ENCODE measurements around the gene MRRF.
A peak's percentile ranks its signal among the peaks of the same experiment; 100 is the strongest.

Gene MRRF

GRCh38 chr9:122246666-122247065 lies 18.0 kb upstream of the MRRF start:
- TF ChIP-seq GATA2 (IDR thresholded peaks at IDR 0.05; ENCODE audit: low read depth, low read length) (no peak), GATA3 (IDR thresholded peaks at IDR 0.05; ENCODE audit: low read depth, low read length) (no peak)

- no peak for TF ChIP-seq GATA2 (IDR thresholded peaks at IDR 0.05; ENCODE audit: low read depth, low read length)
- no peak for TF ChIP-seq GATA3 (IDR thresholded peaks at IDR 0.05; ENCODE audit: low read depth, low read length)
Measured at GRCh38 chr9:122248448-122248865, 16.2 kb upstream of the MRRF start.

- TF ChIP-seq GATA3 (IDR thresholded peaks at IDR 0.05; ENCODE audit: low read depth, low read length) (no peak), GATA2 (IDR thresholded peaks at IDR 0.05; ENCODE audit: low read depth, low read length) (no peak)
Measured at GRCh38 chr9:122251351-122251750, 13.3 kb upstream of the MRRF start.

GRCh38 chr9:122252796-122253195 lies 11.9 kb upstream of the MRRF start:
- TF ChIP-seq GATA3 (IDR thresholded peaks at IDR 0.05; ENCODE audit: low read depth, low read length) (no peak), GATA2 (IDR thresholded peaks at IDR 0.05; ENCODE audit: low read depth, low read length) (no peak)

GRCh38 chr9:122254761-122255160 lies 9.9 kb upstream of the MRRF start:
- TF ChIP-seq GATA3 (IDR thresholded peaks at IDR 0.05; ENCODE audit: low read depth, low read length) (no peak), GATA2 (IDR thresholded peaks at IDR 0.05; ENCODE audit: low read depth, low read length) (no peak)

GRCh38 chr9:122256206-122256605 lies 8.5 kb upstream of the MRRF start:
- TF ChIP-seq GATA2 (IDR thresholded peaks at IDR 0.05; ENCODE audit: low read depth, low read length): no peak
- no peak for TF ChIP-seq GATA3 (IDR thresholded peaks at IDR 0.05; ENCODE audit: low read depth, low read length)

GRCh38 chr9:122258886-122259415 lies 5.7 kb upstream of the MRRF start:
- no peak for TF ChIP-seq GATA2 (IDR thresholded peaks at IDR 0.05; ENCODE audit: low read depth, low read length)
- no peak for TF ChIP-seq GATA3 (IDR thresholded peaks at IDR 0.05; ENCODE audit: low read depth, low read length)

- TF ChIP-seq GATA3 (IDR thresholded peaks at IDR 0.05; ENCODE audit: low read depth, low read length): no peak
- no peak for TF ChIP-seq GATA2 (IDR thresholded peaks at IDR 0.05; ENCODE audit: low read depth, low read length)
Measured at GRCh38 chr9:122261469-122261881, 3.2 kb upstream of the MRRF start.

GRCh38 chr9:122262073-122262472 lies 2.6 kb upstream of the MRRF start:
- no peak for TF ChIP-seq GATA2 (IDR thresholded peaks at IDR 0.05; ENCODE audit: low read depth, low read length)
- TF ChIP-seq GATA3 (IDR thresholded peaks at IDR 0.05; ENCODE audit: low read depth, low read length): no peak

GRCh38 chr9:122263699-122264349 lies 858 bp upstream of the MRRF start:
- TF ChIP-seq GATA2 (IDR thresholded peaks at IDR 0.05; ENCODE audit: low read depth, low read length) (no peak), GATA3 (IDR thresholded peaks at IDR 0.05; ENCODE audit: low read depth, low read length) (no peak)

GRCh38 chr9:122265149-122265915 lies 650 bp downstream of the MRRF start:
- TF ChIP-seq GATA2 (IDR thresholded peaks at IDR 0.05; ENCODE audit: low read depth, low read length) (peak; percentile 21; the same call in 1 of the 2 replicates), GATA3 (IDR thresholded peaks at IDR 0.05; ENCODE audit: low read depth, low read length) (no peak)

- TF ChIP-seq GATA3 (IDR thresholded peaks at IDR 0.05; ENCODE audit: low read depth, low read length): no peak
Measured at GRCh38 chr9:122268041-122268814, 3.5 kb downstream of the MRRF start.

GRCh38 chr9:122274055-122274454 lies 9.4 kb downstream of the MRRF start:
- no peak for TF ChIP-seq GATA2 (IDR thresholded peaks at IDR 0.05; ENCODE audit: low read depth, low read length)
- TF ChIP-seq GATA3 (IDR thresholded peaks at IDR 0.05; ENCODE audit: low read depth, low read length): no peak

- TF ChIP-seq GATA2 (IDR thresholded peaks at IDR 0.05; ENCODE audit: low read depth, low read length) (no peak), GATA3 (IDR thresholded peaks at IDR 0.05; ENCODE audit: low read depth, low read length) (no peak)
Measured at GRCh38 chr9:122276096-122276495, 11.4 kb downstream of the MRRF start.

Measured in SH-SY5Y (cell line).